ENCODE data around the gene MPG.
"Not testable (repeated sequence)": the region's sequence is repeated elsewhere in the genome, so short reads cannot be mapped to it uniquely, and the experiment has no call there.

- TF ChIP-seq POLR2A, CTCF, EP300 (IDR thresholded peaks at IDR 0.05): not testable (repeated sequence)
Measured at GRCh38 chr16:123558-124350, 45.7 kb downstream of the MPG start.
